B cell (primary cell): ENCODE results near the gene C6orf52. TPM values are rescaled to one million over a fixed set of nuclear protein-coding genes. Genes with fewer than 3 reads are reported as not detected.
"Not testable (repeated sequence)": the region's sequence is repeated elsewhere in the genome, so short reads cannot be mapped to it uniquely, and the experiment has no call there.

Experiments
- ATAC-seq: fragments of 200-7000 bp; cut with Tn5 transposase; one replicate; pipeline ENCODE4 v1.10.0; 2021; ENCODE audit warnings: low read depth, mild to moderate bottlenecking, moderate number of reproducible peaks, moderate library complexity
- CTCF ChIA-PET: fragments of 350-600 bp; sonication (Branson Sonifier 250); formaldehyde crosslinking; loops from one replicate; lab custom pipeline; 2021; ENCODE audit warnings: antibody characterized with exemption, inconsistent platforms; lab: Charles Lee
- POLR2A ChIA-PET: fragments of 350-600 bp; sonication (Branson Sonifier 250); formaldehyde crosslinking; loops from one replicate; lab custom pipeline; 2021; ENCODE audit warnings: antibody characterized with exemption; lab: Charles Lee
- DNase-seq: peaks from one replicate; pipeline ENCODE4 v3.0.0; 2013
- H2AFZ ChIP-seq: 2 replicates; pipeline ENCODE4 v1.6.1; 2012; ENCODE audit warnings: mild to moderate bottlenecking, low read depth, low read length; ENCODE audit not compliant: insufficient read depth, poor library complexity, severe bottlenecking
- H3K27ac ChIP-seq, 2 donors: 1 replicate in 1 of 2; 2 replicates in 1 of 2; pipeline ENCODE4 v1.5.1; 2012 to 2013; ENCODE audit warnings: low read length in 2 of 2, mild to moderate bottlenecking in 2 of 2, moderate library complexity in 1 of 2
- H3K27me3 ChIP-seq, 4 experiments: fragments of 200-600 bp in 1 of 4; sonication (generic) in 1 of 4; replicated peaks in 1 of 4; 1 replicate in 2 of 4; 2 replicates in 2 of 4; pipeline versions ENCODE4 v1.6.1 to v1.7.0; 2013 to 2016; ENCODE audit warnings: low read length in 3 of 4, mild to moderate bottlenecking in 2 of 4, mixed read lengths in 1 of 4, moderate library complexity in 1 of 4; ENCODE audit not compliant: insufficient read depth in 4 of 4, control insufficient read depth in 3 of 4; ENCODE audit errors: control extremely low read depth in 1 of 4
- H3K36me3 ChIP-seq, 2 experiments: replicated peaks in 1 of 2; 1 replicate in 1 of 2; 2 replicates in 1 of 2; pipeline versions ENCODE4 v1.6.1 to v1.7.1; 2013; ENCODE audit warnings: low read length in 1 of 2; ENCODE audit not compliant: insufficient read depth in 2 of 2, control insufficient read depth in 1 of 2; ENCODE audit errors: control extremely low read depth in 1 of 2, extremely low read depth in 1 of 2
- H3K4me1 ChIP-seq, 2 donors: fragments of 200-600 bp in 1 of 2; sonication (generic) in 1 of 2; 1 replicate in 1 of 2; 2 replicates in 1 of 2; pipeline versions ENCODE4 v1.5.1 to v1.6.1; 2013 to 2017; ENCODE audit warnings: low read length in 2 of 2; ENCODE audit not compliant: control insufficient read depth in 2 of 2, insufficient read depth in 2 of 2
- H3K4me2 ChIP-seq: replicated peaks from 2 replicates; pipeline ENCODE3; 2012; ENCODE audit warnings: mild to moderate bottlenecking, low read depth, low read length; ENCODE audit not compliant: poor library complexity, severe bottlenecking
- H3K4me3 ChIP-seq, 5 experiments: fragments of 200-600 bp in 1 of 5; sonication (generic) in 1 of 5; 1 replicate in 3 of 5; 2 replicates in 2 of 5; pipeline versions ENCODE4 v1.5.1 to v1.7.0; 2011 to 2016; ENCODE audit warnings: low read length in 4 of 5, mild to moderate bottlenecking in 4 of 5, low read depth in 2 of 5, control low read depth in 1 of 5, moderate library complexity in 1 of 5; ENCODE audit not compliant: insufficient read depth in 1 of 5; ENCODE audit errors: control extremely low read depth in 1 of 5, extremely low read depth in 1 of 5
- H3K79me2 ChIP-seq: fragments of 200-600 bp; sonication (generic); one replicate; pipeline ENCODE4 v1.6.0; 2016; ENCODE audit warnings: low read length; ENCODE audit not compliant: control insufficient read depth, insufficient read depth
- H3K9ac ChIP-seq: fragments of 200-600 bp; sonication (generic); 2 replicates; pipeline ENCODE4 v1.6.1; 2017; ENCODE audit warnings: mild to moderate bottlenecking, low read length, moderate library complexity
- H3K9me3 ChIP-seq, 3 donors: one replicate each; pipeline versions ENCODE4 v1.6.1 to v1.7.1; 2013; ENCODE audit warnings: low read length in 2 of 3; ENCODE audit not compliant: control insufficient read depth in 2 of 3, insufficient read depth in 1 of 3; ENCODE audit errors: control extremely low read depth in 1 of 3
- H4K20me1 ChIP-seq: 2 replicates; pipeline ENCODE4 v1.6.0; 2012; ENCODE audit warnings: mild to moderate bottlenecking, low read length; ENCODE audit not compliant: insufficient read depth, control insufficient read depth, poor library complexity, severe bottlenecking
- H3K27ac Mint-ChIP-seq: one replicate; pipeline ENCODE4 v1.8.0; 2021; ENCODE audit warnings: mixed read lengths
- H3K27me3 Mint-ChIP-seq: one replicate; pipeline ENCODE4 v1.8.0; 2021; ENCODE audit warnings: mixed read lengths
- H3K4me1 Mint-ChIP-seq: one replicate; pipeline ENCODE4 v1.8.0; 2021; ENCODE audit warnings: mixed read lengths
- H3K4me3 Mint-ChIP-seq: one replicate; pipeline ENCODE4 v1.8.0; 2021; ENCODE audit warnings: mixed read lengths
- H3K9me3 Mint-ChIP-seq: one replicate; pipeline ENCODE4 v1.8.0; 2022; ENCODE audit warnings: mixed read lengths; ENCODE audit not compliant: insufficient read depth
- EZH2 ChIP-seq: IDR thresholded peaks from 2 replicates; pipeline ENCODE4 v1.6.1; 2012; ENCODE audit warnings: borderline replicate concordance, low read depth, mild to moderate bottlenecking, moderate library complexity, low read length; ENCODE audit not compliant: insufficient read depth, poor library complexity, severe bottlenecking
- WGBS: methylation state at CpG from one replicate; pipeline ENCODE4 v1.1.5; 2013; ENCODE audit warnings: missing lambda C conversion rate; ENCODE audit not compliant: insufficient coverage; 5-methylcytosine and 5-hydroxymethylcytosine counted together
- intact Hi-C: fragments of 100-400 bp; cut with micrococcal nuclease; formaldehyde crosslinking; loops from one replicate; pipeline ENCODE4 v1.10.0; 2022
- polyA plus RNA-seq: library from polyadenylated mRNA; depleted of rRNA; stranded (reverse); fragments of >200 nt; gene quantifications from 2 replicates; pipeline ENCODE4 v1.2.3, GENCODE V29; 2012
- total RNA-seq, 2 donors: library from RNA; stranded (reverse); fragments of 120-200 nt in 1 of 2; gene quantifications; 1 replicate in 1 of 2; 2 replicates in 1 of 2; pipeline versions ENCODE4 v1.2.3 to v1.2.4, GENCODE V29; 2013 to 2022
- TF ChIP-seq, protein P1 (sequence below): fragments of 200-600 bp; IDR thresholded peaks from one replicate; pipeline ENCODE4 v1.8.0; 2022; ENCODE audit warnings: antibody characterized with exemption, mild to moderate bottlenecking

Gene C6orf52
- total and polyA plus RNA-seq, 2 donors (not counting 1 experiment from before 2014, with no cell fraction given), result 0.51 to 1.2 TPM

DNA sequence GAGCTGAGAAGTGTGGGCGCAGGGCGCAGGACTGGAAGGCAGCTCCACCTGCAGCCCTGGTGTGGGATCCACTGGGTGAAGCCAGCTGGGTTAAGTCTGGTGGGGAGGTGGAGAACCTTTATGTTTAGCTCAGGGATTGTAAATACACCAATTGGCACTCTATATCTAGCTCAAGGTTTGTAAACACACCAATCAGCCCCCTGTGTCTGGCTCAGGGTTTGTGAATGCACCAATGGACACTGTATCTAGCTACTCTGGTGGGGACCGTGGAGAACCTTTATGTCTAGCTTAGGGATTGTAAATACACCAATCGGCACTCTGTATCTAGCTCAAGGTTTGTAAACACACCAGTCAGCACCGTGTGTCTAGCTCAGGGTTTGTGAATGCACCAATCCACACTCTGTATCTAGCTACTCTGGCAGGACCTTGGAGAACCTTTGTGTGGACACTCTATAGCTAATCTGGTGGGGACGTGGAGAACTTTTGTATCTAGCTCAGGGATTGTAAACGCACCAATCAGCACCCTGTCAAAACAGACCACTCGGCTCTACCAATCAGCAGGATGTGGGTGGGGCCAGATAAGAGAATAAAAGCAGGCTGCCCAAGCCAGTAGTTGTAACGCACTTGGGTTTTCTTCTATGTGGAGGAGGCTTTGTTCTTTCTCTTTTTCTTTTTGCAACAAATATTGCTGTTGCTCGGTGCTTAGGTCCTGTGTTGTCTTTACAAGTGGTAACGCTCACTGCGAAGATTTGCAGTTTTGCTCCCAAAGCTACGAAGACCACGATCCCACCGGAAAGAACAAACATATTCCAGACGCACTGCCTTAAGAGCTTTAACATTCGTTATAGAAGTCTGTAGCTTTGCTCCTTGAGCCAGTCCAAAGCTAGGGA is 26.8 kb upstream of the C6orf52 start:
- Histone ChIP-seq H3K4me3 (peak overlapping the region in 4 of 5 experiments; percentile 53 to 73 (median 66)), H2AFZ (peak overlapping the region; percentile 91), H3K4me2 (peak overlapping the region; percentile 88), H3K27ac (peak overlapping the region; percentile 50 to 65), H3K4me1 (peaks cover 16 to 31% of the 10 kb centered on the region in 2 donors), H3K9me3 (peaks cover 0 to 20% (median 7%) of the 10 kb centered on the region in 3 donors), H3K79me2 (peaks cover 23% of the 10 kb centered on the region), H3K9ac (peak overlapping the region; percentile 70)
- Mint-ChIP-seq H3K27ac (peak overlapping the region; percentile 82), H3K4me1 (peaks cover 38% of the 10 kb centered on the region), H3K4me3 (peak overlapping the region; percentile 98)
- H3K9me3 Mint-ChIP-seq, H3K36me3 ChIP-seq, intact Hi-C loops, ATAC-seq, H3K27me3 ChIP-seq, H4K20me1 ChIP-seq, H3K27me3 Mint-ChIP-seq: not testable (repeated sequence)
- peak; percentile 12 for DNase-seq
- 99% methylated on average over 11 of the region's 17 CpGs for WGBS
- ChIA-PET POLR2A (interaction anchor here (0.8 to 3.0 kb wide), 4 partner anchors 26 to 186 kb away, joined by 3 to 16 read pairs (median 4); partner anchors contain the start of genes C6orf52, PAK1IP1 and TMEM14B), CTCF (interaction anchor here (0.6 to 3.0 kb wide), 5 partner anchors 13 to 211 kb away, joined by 3 to 12 read pairs (median 3); partner anchors contain the start of genes C6orf52, PAK1IP1 and TMEM14B)

- Histone ChIP-seq H3K4me3 (peak overlapping the region; percentile 15 to 73 (median 62)), H3K36me3 (peaks cover 0 to under 1% of the 10 kb centered on the region in 2 experiments), H3K27me3 (no peaks in the 10 kb centered on the region), H4K20me1 (no peaks in the 10 kb centered on the region), H3K4me1 (peaks cover 16 to 31% of the 10 kb centered on the region in 2 donors), H3K79me2 (peaks cover 18% of the 10 kb centered on the region), H3K27ac (peak overlapping the region; percentile 50 to 65), H3K9ac (peak overlapping the region; percentile 70), H3K4me2 (peak overlapping the region; percentile 88), H2AFZ (peak overlapping the region; percentile 81), H3K9me3 (peaks cover 0 to 20% (median 7%) of the 10 kb centered on the region in 3 donors)
- CTCF ChIA-PET, result interaction anchor here (0.8 to 3.0 kb wide), 6 partner anchors 25 to 210 kb away, joined by 3 to 12 read pairs (median 3); partner anchors contain the start of genes C6orf52, PAK1IP1 and TMEM14B
- intact Hi-C loops, result no loop called here
- peaks cover 34% of the 10 kb centered on the region for H3K4me1 Mint-ChIP-seq
- DNase-seq (peak; percentile 68), ATAC-seq (peak; percentile 15)
- no peaks in the 10 kb centered on the region for H3K27me3 Mint-ChIP-seq
- WGBS, result 47% methylated on average over 49 of the region's 49 CpGs
- no peak for TF ChIP-seq EZH2
- TF ChIP-seq, protein P1, sequence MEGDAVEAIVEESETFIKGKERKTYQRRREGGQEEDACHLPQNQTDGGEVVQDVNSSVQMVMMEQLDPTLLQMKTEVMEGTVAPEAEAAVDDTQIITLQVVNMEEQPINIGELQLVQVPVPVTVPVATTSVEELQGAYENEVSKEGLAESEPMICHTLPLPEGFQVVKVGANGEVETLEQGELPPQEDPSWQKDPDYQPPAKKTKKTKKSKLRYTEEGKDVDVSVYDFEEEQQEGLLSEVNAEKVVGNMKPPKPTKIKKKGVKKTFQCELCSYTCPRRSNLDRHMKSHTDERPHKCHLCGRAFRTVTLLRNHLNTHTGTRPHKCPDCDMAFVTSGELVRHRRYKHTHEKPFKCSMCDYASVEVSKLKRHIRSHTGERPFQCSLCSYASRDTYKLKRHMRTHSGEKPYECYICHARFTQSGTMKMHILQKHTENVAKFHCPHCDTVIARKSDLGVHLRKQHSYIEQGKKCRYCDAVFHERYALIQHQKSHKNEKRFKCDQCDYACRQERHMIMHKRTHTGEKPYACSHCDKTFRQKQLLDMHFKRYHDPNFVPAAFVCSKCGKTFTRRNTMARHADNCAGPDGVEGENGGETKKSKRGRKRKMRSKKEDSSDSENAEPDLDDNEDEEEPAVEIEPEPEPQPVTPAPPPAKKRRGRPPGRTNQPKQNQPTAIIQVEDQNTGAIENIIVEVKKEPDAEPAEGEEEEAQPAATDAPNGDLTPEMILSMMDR, result no peak
- POLR2A ChIA-PET, result interaction anchor here (0.8 to 3.0 kb wide), 4 partner anchors 7 to 186 kb away, joined by 3 to 16 read pairs (median 4); partner anchors contain the start of genes C6orf52 and PAK1IP1
- peak overlapping the region; percentile 98 for H3K4me3 Mint-ChIP-seq
- peak overlapping the region; percentile 82 for H3K27ac Mint-ChIP-seq
- peaks cover 3% of the 10 kb centered on the region for H3K9me3 Mint-ChIP-seq
Measured at GRCh38 chr6:10720265-10720959, 26.0 kb upstream of the C6orf52 start.
